Embryonic facial prominence (tissue), 1 donor: ENCODE data around the gene TRUB1.
A peak's percentile ranks its signal among the peaks of the same experiment; 100 is the strongest.
"Not testable (repeated sequence)": the region's sequence is repeated elsewhere in the genome, so short reads cannot be mapped to it uniquely, and the experiment has no call there.

Experiments
- DNase-seq: peaks from one replicate; pipeline ENCODE4 v3.0.0-alpha.2; 2016; ENCODE audit errors: extremely low spot score

The TRUB1 gene

DNA sequence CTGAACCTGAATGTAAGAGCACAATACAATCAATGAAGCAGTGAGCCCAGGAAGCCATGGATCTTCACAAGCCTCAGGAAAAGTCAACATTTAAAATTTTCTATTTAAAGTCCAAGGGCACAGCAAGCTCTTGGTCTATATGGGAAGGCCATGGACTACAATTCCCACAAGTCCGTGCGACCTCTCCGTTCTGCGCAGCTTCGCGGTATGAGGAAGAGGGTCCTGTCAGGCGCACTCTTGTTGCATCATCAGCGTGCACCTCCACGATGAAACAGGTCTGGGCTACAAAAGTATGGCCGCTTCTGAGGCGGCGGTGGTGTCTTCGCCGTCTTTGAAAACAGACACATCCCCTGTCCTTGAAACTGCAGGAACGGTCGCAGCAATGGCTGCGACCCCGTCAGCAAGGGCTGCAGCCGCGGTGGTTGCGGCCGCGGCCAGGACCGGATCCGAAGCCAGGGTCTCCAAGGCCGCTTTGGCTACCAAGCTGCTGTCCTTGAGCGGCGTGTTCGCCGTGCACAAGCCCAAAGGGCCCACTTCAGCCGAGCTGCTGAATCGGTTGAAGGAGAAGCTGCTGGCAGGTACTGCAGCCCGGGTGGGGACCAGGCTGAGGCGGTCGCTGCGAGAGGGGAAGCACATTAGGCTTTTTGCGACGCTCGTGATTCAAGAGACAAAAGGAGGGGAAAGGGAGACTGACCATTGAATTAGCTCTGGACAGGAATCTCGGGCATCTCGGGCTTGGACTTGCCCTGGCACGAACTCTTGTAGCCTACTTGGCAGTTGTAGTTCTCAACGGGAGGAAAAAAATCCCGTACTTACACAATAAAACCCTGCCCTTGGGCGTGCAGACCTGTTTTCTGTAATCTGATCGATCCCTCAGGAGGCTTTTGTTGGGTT is at the start of gene TRUB1:
Gene TRUB1, plus strand, starts transcription at position 234 of the 894 bp plus-strand sequence. Its CDS starts 59 bp downstream, at position 293.
- DNase-seq = peak; percentile 93

DNA sequence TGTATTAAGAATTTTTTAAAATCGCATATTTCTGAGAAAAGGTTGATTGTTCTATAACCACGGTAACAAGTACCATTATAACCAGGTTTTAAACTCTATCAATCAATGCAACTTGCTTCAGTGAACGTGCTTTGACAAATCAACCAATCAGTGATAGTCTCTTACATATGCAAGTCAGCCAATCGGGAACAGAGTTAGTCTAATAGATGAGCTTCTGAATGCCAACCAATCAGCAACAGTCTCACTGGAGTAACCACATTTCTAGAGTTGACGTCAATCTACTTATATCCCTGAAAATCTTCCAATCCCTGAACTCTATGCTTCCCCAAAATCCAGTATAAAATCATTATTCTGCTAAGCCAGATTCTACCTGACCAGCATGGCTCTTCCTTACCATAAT is 44.7 kb upstream of the TRUB1 start:
- DNase-seq = no peak

DNA sequence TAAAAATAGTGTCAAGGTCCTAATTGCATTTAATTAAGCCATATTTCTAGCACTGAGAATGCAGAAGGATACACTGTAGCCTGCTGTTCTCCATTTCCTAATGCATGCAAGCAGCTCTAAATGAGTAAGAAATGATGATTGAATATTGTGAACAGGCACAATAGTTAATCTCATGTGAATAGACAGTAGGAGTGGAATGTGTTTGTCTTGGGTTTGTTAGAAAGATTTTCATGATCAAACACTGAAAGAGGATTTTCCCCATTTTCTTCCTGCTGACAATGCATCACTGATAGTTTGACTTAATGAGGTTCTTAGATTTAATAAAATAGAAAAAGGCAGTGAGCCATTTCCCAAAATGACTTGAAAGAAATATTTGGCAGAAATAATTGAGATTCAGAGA is 43.1 kb upstream of the TRUB1 start:
- no peak for DNase-seq

DNA sequence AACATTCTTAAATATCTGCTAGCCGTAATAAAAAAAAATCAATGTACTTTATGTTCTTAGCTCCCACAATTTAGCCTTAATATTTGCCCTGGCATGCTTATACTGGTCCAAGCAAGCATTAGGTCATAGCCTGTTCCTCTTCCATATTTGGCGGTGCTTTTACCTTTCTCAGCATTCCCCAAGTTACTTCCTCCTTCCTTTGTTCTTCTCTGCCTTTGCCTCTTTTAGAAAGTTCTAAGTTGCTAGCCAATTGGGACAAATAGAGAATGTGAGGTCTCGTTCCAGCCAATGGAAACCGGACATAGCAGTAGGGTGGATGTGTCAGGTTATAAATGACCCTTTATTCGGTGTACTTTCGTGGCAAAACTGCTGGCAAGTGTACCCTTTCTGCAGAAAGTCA is 41.0 kb upstream of the TRUB1 start:
- not testable (repeated sequence) for DNase-seq

DNA sequence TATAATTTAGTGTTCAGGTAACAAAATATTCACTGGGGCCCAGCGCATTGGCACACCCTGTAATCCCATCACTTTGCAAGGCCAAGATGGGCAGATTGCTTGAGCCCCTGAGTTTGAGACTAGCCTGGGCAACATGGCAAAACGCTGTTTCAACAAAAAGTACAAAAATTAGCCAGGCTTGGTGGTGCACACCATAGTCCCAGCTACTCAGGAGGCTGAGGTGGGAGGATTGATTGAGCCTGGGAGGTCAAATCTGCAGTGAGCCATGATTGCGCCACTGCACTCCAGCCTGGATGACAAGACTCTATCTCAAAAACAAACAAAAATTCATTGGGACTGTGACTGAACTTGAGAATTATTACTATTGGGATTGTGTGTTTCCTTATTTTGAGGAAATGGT is 40.4 kb upstream of the TRUB1 start:
- DNase-seq = no peak

DNA sequence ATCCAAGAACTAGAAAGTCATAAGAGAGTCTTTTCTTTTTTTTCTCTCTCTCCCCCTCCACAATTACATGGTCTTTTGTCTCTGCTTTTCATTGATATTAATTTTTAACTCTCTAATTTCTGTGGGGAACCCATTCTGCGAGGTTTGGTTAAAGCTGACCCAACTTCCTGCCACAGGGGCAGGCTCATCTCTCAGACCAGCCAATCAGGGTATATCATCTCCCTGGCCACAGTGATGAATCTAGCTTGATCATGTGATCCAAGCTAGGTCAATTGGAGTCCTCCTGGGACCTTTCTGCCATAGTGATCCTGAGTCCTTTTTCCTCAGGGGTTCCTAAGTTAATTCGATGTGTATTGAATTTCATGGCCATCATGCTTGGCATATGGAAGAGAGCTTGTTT is 38.0 kb upstream of the TRUB1 start:
- DNase-seq = no peak

DNA sequence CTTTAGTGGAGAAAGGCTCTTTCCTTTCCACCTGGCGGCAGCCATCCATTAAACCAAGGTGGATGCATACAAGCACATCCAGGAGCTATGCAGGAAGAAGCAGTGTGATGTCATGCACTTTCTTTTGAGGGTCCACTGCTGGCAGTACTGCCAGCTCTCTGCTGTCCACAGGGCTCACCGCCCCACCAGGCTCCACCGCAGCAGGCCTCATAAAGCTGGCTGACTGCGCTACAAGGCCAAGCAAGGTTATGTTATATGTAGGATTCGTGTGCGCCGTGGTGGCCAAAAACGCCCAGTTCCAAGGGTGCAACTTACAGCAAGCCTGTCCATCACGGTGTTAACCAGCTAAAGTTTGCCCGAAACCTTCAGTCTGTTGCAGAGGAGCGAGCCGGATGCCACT is 37.3 kb upstream of the TRUB1 start:
- no peak for DNase-seq

DNA sequence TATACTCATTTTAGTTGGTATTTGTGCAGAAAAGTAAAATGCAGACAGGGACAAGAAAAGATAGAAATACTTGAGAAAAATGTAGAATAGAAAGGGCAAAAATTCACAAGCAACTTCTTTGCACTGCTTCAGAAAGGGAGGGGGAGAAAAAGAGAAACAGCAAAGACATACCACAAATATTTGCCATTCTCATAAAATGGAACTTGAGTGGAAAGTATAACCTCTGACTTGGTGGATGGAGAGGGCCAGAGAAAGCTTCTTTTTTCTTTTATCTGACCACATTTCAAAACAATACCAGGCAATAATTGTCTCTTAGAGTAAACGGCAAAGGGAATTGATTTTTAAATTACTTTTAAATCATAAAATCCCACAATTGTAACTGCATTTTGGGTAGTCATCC is 35.8 kb upstream of the TRUB1 start:
- no peak for DNase-seq

DNA sequence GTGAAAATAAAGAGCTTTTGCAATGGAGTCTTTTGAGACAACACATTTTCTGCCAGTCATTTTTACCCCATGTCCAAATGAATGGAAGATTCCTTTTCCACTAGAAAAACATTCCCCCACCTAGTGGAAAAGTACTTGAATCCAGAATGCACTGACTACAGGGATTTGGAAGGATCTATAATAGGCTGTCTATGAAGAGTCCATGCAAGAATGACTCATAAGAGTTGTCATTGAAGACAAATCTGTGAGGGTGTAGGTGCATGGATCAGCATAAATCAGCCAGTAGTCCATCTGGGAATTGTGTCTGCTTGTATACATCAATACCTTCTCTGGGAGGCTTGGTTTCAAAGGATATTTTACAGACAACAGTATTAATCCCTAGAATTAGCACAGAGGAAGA is 32.5 kb upstream of the TRUB1 start:
- no peak for DNase-seq

DNA sequence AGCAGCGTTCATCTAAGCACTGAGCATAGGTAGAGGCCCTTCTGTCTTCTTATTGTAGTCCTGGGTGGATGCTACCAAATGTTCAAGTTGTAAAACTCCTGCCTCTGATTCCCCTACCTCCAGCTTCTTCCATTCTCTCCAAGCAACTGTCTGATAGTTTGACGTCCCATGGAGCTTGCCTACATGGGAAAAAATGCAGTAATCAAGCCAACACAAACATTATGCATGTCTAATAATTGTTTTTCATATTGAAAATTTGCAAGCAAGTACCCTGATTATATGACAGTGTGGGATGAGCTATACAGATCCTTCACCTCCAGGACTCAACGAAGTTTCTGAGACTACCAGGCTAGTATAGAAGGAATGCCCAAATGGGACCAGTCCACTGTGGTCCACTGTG is 31.0 kb upstream of the TRUB1 start:
- DNase-seq = no peak

DNA sequence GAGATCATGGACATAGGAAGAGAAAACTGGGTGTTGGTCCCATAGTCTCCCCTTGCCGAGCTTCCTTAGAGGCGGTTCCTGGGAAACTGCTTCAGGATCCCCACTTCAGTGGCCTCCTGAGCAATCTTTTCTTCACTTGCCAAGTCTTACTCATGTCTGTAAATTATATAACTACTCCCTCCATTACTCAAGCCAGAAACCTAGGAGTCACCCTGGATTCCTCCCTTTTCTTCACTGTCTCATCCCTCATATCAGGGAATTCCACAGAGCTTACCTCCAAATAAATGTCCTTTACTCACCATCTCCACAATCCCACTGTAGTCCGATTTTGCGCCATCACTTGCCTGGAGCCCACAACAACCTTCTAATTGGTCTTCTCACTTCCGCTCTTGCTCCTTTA is 29.1 kb upstream of the TRUB1 start:
- no peak for DNase-seq

DNA sequence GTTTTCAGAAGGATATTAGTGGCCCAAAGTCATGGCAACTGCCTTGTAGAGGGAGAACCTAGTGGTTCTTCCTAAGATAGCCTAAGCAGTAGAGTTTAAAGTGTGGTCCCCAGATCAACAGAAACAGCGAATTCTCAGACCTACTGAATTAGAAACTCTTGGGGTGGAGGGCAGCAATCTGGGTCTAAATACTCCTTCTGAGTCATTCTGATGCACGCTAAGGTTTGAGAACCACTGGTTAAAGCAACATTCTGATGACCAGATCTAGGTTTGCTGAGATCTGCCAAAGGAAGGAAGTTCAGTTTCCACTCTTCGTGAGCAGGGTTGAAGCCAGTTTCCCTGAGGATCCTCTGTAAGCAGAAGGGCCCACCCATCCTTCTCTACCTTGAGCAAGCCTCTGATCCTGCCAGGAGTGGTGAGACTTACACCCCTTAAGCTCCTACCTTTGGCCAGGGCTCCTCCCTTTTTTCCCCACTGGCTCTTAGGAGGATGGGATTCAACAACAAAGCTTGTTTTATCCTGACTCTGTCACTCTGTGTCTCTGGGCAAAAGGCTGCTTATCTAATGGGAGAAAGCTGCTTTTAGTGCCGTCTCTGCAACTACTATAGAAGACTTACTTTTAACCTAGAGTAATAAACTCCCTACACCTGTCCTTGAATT is 26.8 kb upstream of the TRUB1 start:
- DNase-seq = no peak

DNA sequence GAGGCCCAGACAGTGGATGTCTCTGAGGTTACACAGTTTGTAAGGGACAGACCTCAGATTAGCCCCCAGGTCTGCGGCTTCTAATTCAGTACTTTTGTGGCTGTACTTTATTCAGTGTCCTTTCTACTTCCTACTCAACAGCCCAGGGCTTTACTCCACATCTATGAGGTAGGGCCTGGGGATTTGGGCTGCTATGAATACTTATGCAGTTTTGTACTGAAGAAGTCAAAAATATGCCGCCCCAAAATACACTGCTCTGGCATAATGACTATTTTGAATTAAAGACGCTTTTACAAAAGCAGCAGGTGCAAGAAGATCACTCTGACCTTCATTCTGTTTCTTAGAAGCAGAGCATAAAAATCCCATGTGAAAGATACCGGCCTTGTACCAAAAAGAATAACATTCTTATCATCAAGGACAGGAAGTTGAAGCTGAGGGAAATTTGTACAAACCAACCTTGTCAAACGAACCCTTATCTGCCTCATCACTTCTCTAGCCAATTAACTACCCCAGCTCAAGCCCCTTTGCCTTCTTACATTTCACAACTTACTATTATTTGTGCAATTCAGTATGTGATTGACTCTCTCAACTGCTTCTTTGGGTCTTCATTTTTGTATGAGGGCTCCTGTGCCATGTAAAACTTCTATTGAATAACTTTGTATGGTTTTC is 26.1 kb upstream of the TRUB1 start:
- no peak for DNase-seq

DNA sequence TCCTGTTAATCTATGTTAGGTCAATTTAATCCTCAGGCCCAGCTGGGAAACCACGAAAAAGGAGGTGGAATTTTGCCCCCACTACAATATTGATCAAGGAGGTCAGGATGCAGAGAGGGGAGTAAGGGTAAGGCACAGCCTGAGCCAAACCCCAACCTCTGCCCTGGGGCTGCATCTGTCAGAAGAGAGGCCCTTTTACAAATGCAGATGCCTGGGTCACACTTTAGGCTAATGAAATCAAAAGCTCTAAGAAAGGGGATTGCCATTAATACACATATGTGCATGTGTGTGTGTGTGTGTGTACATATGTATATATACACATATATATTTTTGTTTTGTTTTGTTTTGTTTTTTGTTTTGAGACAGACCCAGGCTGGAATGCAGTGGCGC is 25.5 kb upstream of the TRUB1 start:
- no peak for DNase-seq

DNA sequence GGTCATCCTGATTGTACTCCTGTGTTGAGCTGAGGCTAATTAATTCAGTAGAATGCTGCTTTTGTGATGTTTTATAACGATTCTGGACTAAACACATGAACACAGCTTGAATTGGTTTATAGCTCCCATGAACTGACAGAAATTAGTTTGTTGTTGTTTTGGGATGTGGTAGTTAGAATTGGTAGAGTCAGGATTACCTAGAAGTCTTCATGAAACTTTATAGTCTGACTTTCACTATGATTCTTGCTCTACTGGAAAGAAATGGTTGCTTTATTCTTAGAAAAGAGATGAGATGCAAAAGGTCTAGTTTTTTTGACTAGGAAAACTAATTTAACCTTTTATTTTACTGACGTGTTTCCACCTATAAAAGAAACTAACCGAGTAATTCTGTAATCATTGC is 23.4 kb upstream of the TRUB1 start:
- no peak for DNase-seq

DNA sequence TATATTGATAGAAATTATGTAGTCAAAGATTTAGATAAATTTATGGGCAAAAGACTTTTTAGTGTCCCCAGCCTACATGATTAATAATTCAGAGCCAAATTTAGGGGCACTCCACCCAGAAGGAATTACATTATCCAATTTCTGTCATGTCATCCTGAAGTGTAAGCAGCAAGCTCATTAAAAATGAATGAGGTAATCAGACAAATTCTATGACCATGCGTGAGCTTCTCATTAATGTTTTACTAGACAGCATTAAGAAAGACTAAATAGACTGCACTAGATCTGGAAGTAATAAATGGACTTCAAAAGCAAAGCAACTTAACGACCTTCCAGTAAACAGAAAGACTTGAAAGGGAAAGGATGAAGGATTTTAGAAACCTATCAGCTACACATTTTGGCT is 22.7 kb upstream of the TRUB1 start:
- DNase-seq = no peak

DNA sequence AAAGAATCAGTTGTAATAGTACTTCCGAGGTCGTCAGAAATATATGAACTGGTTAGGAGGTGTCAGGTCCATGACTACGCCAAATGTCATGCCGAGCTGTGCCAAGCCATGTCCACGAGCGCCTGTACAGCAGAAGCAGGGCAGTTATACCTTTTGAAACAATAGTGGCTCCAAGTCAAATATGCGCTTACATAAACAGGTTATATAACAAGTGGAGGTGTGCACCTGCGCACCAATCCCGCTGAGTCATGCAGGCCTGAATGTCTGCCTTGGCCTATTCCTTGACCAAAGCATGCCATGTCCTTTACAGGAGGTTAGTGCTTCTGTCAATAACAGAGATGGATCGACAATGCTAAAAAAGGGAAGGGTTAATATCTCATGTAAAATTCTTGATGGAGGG is 21.3 kb upstream of the TRUB1 start:
- DNase-seq = no peak

DNA sequence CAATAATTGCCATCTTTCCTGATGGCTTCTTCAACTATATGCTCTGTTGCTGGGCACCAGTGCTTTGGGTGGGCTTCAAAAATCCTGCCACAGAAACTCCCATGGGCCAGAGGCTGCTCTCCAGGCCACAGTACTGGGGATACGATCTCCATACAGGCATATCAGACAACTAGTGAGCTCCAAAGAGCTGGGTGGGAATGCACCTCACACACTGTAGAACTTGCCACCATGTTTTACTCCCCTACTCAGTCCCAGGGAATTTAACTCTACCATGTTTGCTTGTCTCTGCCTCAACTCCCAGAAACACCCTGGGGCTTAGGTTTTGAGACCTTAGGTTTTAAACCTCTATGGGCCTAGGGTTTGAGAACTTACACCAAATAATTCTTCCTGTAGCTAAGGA is 20.5 kb upstream of the TRUB1 start:
- DNase-seq = no peak

DNA sequence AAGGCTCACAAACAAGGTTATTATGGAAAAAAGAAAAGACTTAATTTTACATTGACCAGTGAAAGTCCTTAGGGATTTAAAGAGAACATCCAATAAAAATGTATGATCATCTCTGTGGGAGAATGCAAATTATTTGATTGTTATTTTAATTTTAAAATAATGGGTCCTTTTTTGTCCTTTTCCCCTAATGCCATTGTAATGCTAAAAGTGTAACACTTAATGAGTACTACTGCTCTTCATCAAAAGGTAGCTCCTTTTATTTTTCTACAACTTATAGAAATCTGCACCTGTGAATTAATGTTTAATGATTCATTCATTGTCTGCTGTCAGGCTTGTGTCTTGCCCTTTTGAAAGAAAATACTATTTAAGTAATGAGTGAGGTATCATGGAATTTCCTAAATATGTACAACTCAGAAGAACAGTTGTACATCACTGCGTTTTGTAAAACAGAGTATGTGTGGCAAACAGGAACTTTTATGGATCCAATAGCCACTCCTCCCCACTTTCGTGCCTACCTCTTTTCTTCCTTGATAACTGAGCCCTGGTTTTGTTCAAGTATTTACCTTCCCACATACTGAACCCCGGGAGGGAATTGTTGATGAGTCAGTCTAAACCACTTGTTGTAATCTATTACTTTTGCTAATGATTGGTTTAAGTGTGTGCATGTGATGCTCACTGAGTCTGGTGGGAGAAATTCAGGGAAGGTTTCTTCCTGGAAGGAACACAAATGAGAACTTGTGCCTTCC is 19.9 kb upstream of the TRUB1 start:
- no peak for DNase-seq

DNA sequence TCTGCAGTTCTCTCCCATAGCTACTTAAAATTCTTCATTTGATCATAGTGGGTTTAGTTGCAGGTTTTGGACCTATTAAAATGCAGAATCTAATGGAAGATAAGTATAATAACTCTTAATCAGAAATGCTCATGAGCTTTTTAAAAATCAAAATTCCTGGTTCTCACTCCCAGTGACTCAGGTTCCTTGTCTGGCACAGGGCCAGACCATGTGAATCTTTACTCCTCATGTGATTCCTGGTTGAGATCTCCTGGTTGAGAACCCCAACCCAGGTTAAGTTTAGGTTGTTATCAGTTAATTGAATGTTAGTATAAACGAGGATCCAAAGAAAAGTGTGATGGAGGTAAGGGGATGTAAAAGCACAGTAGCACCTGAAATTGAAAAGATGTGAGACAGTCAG is 17.5 kb upstream of the TRUB1 start:
- no peak for DNase-seq

DNA sequence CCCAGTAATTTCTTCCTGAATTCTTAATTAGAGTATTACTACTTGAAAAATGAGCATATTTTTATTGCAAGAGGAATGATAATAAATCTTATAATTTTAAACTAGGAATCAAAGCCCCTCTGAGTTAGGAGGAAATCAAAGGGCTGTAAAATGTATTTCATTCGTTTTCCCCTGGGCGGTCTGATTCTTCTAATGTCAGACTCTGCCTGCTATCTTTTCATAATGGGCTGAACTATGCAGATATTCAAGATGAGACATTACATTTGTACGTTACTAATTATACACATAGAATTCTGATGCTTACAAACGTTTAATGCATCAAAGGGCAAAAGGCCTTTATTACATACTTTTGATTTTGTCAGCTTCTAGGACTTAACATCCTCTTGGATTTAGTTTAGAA is 16.0 kb upstream of the TRUB1 start:
- DNase-seq = no peak

DNA sequence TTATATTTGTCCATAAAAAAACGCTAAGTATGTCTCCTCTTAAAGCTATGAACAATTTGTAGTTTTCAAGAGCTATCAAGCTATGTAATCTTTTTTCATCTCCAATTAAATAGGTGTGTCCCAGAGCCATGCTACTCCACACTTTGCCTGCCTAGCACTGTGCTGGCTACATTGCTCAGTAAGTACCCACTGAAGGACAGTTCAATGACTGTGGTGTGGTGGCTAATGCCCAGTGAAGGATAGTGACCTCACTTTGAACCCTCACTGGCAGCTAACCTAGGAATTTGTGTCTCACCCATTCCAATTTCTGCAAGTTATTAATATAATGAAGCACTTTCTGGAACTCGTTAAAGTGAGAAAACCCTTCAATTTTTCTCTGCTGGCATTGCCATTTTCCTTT is 14.4 kb upstream of the TRUB1 start:
- no peak for DNase-seq
